Muscle layer of colon (tissue), 2 donors: ENCODE results near the gene AASDH.

Experiments
- H3K27ac ChIP-seq: one replicate; pipeline ENCODE4 v1.7.0; 2013; ENCODE audit warnings: low read depth, mild to moderate bottlenecking, low read length, moderate library complexity
- H3K27me3 ChIP-seq, 2 donors: one replicate each; pipeline ENCODE4 v1.7.0; 2013; ENCODE audit warnings: low read length in 2 of 2, mild to moderate bottlenecking in 2 of 2; ENCODE audit not compliant: insufficient read depth in 2 of 2, control insufficient read depth in 1 of 2
- H3K36me3 ChIP-seq: one replicate; pipeline ENCODE4 v1.7.0; 2013; ENCODE audit warnings: mild to moderate bottlenecking, low read length; ENCODE audit not compliant: insufficient read depth
- H3K4me1 ChIP-seq: one replicate; pipeline ENCODE4 v1.7.0; 2013; ENCODE audit warnings: mild to moderate bottlenecking, low read length; ENCODE audit not compliant: insufficient read depth
- H3K4me3 ChIP-seq, 2 donors: one replicate each; pipeline ENCODE4 v1.7.0; 2013; ENCODE audit warnings: low read length in 2 of 2, low read depth in 1 of 2, mild to moderate bottlenecking in 1 of 2, moderate library complexity in 1 of 2
- H3K9ac ChIP-seq: one replicate; pipeline ENCODE4 v1.7.0; 2013; ENCODE audit warnings: low read length
- H3K9me3 ChIP-seq: one replicate; pipeline ENCODE4 v1.7.0; 2013; ENCODE audit warnings: mild to moderate bottlenecking, low read length
- donor health status: abdominal sarcoma.
- donor health status: Adenocarcinoma of cecum.

AASDH gene

GRCh38 chr4:56315041-56315440 is 72.2 kb downstream of the AASDH start:
- Histone ChIP-seq H3K9me3 (no peaks in the 10 kb centered on the region), H3K36me3 (no peaks in the 10 kb centered on the region), H3K27me3 (no peaks in the 10 kb centered on the region), H3K4me1 (no peaks in the 10 kb centered on the region), H3K9ac (no peak overlapping the region), H3K27ac (no peak overlapping the region), H3K4me3 (no peak overlapping the region)

GRCh38 chr4:56314207-56314915 is 72.9 kb downstream of the AASDH start:
- Histone ChIP-seq H3K4me3 (no peak overlapping the region), H3K4me1 (no peaks in the 10 kb centered on the region), H3K9me3 (no peaks in the 10 kb centered on the region), H3K27me3 (no peaks in the 10 kb centered on the region), H3K9ac (no peak overlapping the region), H3K36me3 (no peaks in the 10 kb centered on the region), H3K27ac (no peak overlapping the region)

- Histone ChIP-seq H3K27me3 (no peaks in the 10 kb centered on the region), H3K4me3 (no peak overlapping the region), H3K27ac (no peak overlapping the region), H3K9ac (no peak overlapping the region), H3K36me3 (no peaks in the 10 kb centered on the region), H3K9me3 (no peaks in the 10 kb centered on the region), H3K4me1 (no peaks in the 10 kb centered on the region)
These were observed 74.2 kb downstream of the AASDH start for GRCh38 chr4:56313132-56313531.

GRCh38 chr4:56311299-56311975 is 75.9 kb downstream of the AASDH start:
- no peaks in the 10 kb centered on the region for H3K9me3 ChIP-seq
- no peaks in the 10 kb centered on the region for H3K4me1 ChIP-seq
- H3K36me3 ChIP-seq, result no peaks in the 10 kb centered on the region
- no peak overlapping the region for H3K27ac ChIP-seq
- H3K4me3 ChIP-seq, result no peak overlapping the region
- H3K9ac ChIP-seq, result no peak overlapping the region
- no peaks in the 10 kb centered on the region for H3K27me3 ChIP-seq

GRCh38 chr4:56310401-56311125 is 76.7 kb downstream of the AASDH start:
- peaks cover 2% of the 10 kb centered on the region for H3K4me1 ChIP-seq
- H3K9me3 ChIP-seq, result no peaks in the 10 kb centered on the region
- H3K9ac ChIP-seq, result no peak overlapping the region
- no peaks in the 10 kb centered on the region for H3K27me3 ChIP-seq
- H3K27ac ChIP-seq, result no peak overlapping the region
- H3K36me3 ChIP-seq, result no peaks in the 10 kb centered on the region
- no peak overlapping the region for H3K4me3 ChIP-seq

GRCh38 chr4:56308384-56308783 is 78.9 kb downstream of the AASDH start:
- Histone ChIP-seq H3K27me3 (no peaks in the 10 kb centered on the region), H3K4me3 (no peak overlapping the region), H3K9me3 (no peaks in the 10 kb centered on the region), H3K27ac (no peak overlapping the region), H3K9ac (no peak overlapping the region), H3K36me3 (no peaks in the 10 kb centered on the region), H3K4me1 (peaks cover 8% of the 10 kb centered on the region)

- Histone ChIP-seq H3K36me3 (no peaks in the 10 kb centered on the region), H3K4me1 (peaks cover 8% of the 10 kb centered on the region), H3K27me3 (no peaks in the 10 kb centered on the region), H3K9me3 (no peaks in the 10 kb centered on the region), H3K27ac (no peak overlapping the region), H3K4me3 (no peak overlapping the region), H3K9ac (no peak overlapping the region)
These were observed 79.9 kb downstream of the AASDH start for GRCh38 chr4:56307423-56307822.

GRCh38 chr4:56305390-56305789 is 81.9 kb downstream of the AASDH start:
- H3K9ac ChIP-seq, result no peak overlapping the region

GRCh38 chr4:56303921-56304320 is 83.4 kb downstream of the AASDH start:
- no peak overlapping the region for H3K4me3 ChIP-seq
- H3K9ac ChIP-seq, result no peak overlapping the region
- H3K27me3 ChIP-seq, result no peaks in the 10 kb centered on the region
- peaks cover 8% of the 10 kb centered on the region for H3K4me1 ChIP-seq
- H3K27ac ChIP-seq, result no peak overlapping the region
- H3K36me3 ChIP-seq, result no peaks in the 10 kb centered on the region
- H3K9me3 ChIP-seq, result no peaks in the 10 kb centered on the region

More at GRCh38 chr4:56305390-56305789, 81.9 kb downstream of the AASDH start:
- H3K4me1 ChIP-seq, result peaks cover 8% of the 10 kb centered on the region
- H3K36me3 ChIP-seq, result no peaks in the 10 kb centered on the region
- H3K27me3 ChIP-seq, result no peaks in the 10 kb centered on the region
- no peak overlapping the region for H3K4me3 ChIP-seq
- no peaks in the 10 kb centered on the region for H3K9me3 ChIP-seq
- H3K27ac ChIP-seq, result no peak overlapping the region

GRCh38 chr4:56302760-56303159 is 84.5 kb downstream of the AASDH start:
- no peak overlapping the region for H3K4me3 ChIP-seq
- H3K27me3 ChIP-seq, result no peaks in the 10 kb centered on the region
- H3K9ac ChIP-seq, result no peak overlapping the region
- H3K36me3 ChIP-seq, result no peaks in the 10 kb centered on the region
- H3K4me1 ChIP-seq, result peaks cover 8% of the 10 kb centered on the region
- no peaks in the 10 kb centered on the region for H3K9me3 ChIP-seq
- no peak overlapping the region for H3K27ac ChIP-seq

GRCh38 chr4:56301997-56302496 is 85.2 kb downstream of the AASDH start:
- H3K27ac ChIP-seq, result no peak overlapping the region
- H3K4me3 ChIP-seq, result no peak overlapping the region
- no peaks in the 10 kb centered on the region for H3K36me3 ChIP-seq
- H3K27me3 ChIP-seq, result no peaks in the 10 kb centered on the region
- H3K9me3 ChIP-seq, result no peaks in the 10 kb centered on the region
- peaks cover 8% of the 10 kb centered on the region for H3K4me1 ChIP-seq
- no peak overlapping the region for H3K9ac ChIP-seq
